Bronchial epithelial cell (primary cell): Measurements from ENCODE around the gene FMN1. TPM values are rescaled to one million over a fixed set of nuclear protein-coding genes. Genes with fewer than 3 reads are reported as not detected.

ENCODE experiments used
- DNase-seq: peaks from one replicate; pipeline ENCODE4 v3.0.0-alpha.2; 2010; ENCODE audit warnings: low read depth
- FAIRE-seq: peaks from 2 replicates; lab custom pipeline; 2011; peaks lifted over from hg19 to GRCh38; lab: Jason Lieb, UNC
- H3K27me3 ChIP-seq: 2 replicates; pipeline ENCODE4 v1.5.1; 2011; ENCODE audit warnings: low read length; ENCODE audit not compliant: control insufficient read depth, insufficient read depth
- H3K36me3 ChIP-seq: 2 replicates; pipeline ENCODE4 v1.5.1; 2011; ENCODE audit warnings: low read length; ENCODE audit not compliant: control insufficient read depth, insufficient read depth
- H3K4me3 ChIP-seq: 2 replicates; pipeline ENCODE4 v1.5.1; 2011; ENCODE audit warnings: mild to moderate bottlenecking, low read depth, low read length, control low read depth
- total RNA-seq: library from RNA; depleted of rRNA; stranded (reverse); fragments of >200 nt; gene quantifications from 2 replicates; pipeline ENCODE4 v1.2.1, GENCODE V29; 2014
- TF ChIP-seq, protein P1 (sequence below): IDR thresholded peaks from 2 replicates; pipeline ENCODE4 v1.5.1; 2011; ENCODE audit warnings: mild to moderate bottlenecking, moderate library complexity, low read length, control low read depth, inconsistent platforms; ENCODE audit not compliant: insufficient read depth, severe bottlenecking

Gene FMN1
- total RNA-seq, 1 donor from 2014 or later: 1.6 TPM

DNA sequence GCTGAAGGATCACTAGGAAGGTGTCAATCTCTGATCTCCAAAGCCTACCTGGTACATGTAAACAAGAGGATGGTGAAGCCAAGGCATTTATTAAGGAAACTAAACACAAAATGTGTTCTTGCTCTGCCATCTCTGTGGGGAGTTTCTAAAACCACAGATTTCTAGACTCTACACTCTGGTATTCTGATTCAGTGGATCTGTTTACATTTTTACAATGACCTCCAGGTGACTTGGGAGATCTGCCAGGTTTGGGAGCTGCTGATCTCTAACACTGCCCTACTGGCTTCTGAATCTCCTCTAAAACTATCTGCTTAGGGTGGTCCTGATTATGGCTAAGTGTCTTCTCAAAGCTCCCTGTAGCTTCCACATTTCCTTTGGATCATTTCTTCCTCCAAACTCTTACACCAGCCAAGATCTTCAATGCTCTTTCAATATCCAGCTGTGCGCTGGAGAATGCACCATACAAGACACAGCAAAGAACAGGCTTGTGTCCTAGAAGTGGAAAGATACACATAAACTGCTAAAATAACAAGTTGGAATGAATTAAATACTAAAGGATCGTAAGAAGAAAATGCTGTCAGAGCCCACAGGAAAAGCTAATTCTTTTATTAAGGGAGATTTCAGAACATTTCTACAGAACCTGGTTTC lies 404.0 kb downstream of the FMN1 start:
- FAIRE-seq (peak; percentile 7), DNase-seq (no peak)
- H3K27me3 ChIP-seq: no peaks in the 10 kb centered on the region
- H3K4me3 ChIP-seq: no peak overlapping the region
- no peaks in the 10 kb centered on the region for H3K36me3 ChIP-seq
- TF ChIP-seq, protein P1, sequence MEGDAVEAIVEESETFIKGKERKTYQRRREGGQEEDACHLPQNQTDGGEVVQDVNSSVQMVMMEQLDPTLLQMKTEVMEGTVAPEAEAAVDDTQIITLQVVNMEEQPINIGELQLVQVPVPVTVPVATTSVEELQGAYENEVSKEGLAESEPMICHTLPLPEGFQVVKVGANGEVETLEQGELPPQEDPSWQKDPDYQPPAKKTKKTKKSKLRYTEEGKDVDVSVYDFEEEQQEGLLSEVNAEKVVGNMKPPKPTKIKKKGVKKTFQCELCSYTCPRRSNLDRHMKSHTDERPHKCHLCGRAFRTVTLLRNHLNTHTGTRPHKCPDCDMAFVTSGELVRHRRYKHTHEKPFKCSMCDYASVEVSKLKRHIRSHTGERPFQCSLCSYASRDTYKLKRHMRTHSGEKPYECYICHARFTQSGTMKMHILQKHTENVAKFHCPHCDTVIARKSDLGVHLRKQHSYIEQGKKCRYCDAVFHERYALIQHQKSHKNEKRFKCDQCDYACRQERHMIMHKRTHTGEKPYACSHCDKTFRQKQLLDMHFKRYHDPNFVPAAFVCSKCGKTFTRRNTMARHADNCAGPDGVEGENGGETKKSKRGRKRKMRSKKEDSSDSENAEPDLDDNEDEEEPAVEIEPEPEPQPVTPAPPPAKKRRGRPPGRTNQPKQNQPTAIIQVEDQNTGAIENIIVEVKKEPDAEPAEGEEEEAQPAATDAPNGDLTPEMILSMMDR: no peak

DNA sequence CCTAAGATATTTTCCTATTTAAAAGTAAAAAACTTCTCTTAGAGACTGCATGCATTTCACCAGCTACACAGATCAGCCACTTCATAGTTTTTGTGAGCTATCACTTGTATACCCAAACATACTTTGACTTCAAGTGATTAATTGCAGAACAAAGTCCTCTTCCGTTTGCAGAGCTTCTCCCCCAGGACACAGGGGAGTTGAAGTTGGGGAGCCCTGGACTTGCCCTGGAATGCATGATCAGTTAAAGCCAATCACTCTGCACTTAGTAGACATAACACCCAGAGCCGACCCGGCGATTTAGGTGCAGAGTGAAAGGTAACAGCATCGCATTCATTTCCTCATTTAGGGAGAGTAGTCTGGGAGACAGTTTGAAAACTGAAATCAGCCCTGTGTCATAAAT lies 406.6 kb downstream of the FMN1 start:
- H3K4me3 ChIP-seq: no peak overlapping the region
- H3K27me3 ChIP-seq: no peaks in the 10 kb centered on the region
- TF ChIP-seq, protein P1: no peak
- no peak for FAIRE-seq
- DNase-seq: no peak
- H3K36me3 ChIP-seq: no peaks in the 10 kb centered on the region

DNA sequence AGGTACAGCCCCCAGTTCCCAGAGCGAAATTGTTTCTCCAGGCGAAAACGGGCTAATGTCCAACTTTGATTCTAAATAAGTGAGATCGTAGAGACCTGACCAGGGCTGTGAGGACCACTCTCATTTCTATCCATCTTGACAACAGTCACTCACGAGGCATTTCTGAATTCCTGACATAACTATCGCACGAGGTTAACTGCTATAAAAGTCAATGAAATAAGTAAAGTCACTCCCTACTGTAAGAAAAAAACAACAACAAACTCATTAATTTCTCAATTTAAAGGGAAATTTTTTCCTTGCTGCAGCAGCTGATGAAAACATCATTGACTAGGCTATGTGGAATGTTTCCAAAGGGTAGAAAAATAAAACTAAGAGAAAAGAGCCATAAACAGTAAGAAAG lies 407.6 kb downstream of the FMN1 start:
- no peaks in the 10 kb centered on the region for H3K27me3 ChIP-seq
- DNase-seq (no peak), FAIRE-seq (no peak)
- no peak overlapping the region for H3K4me3 ChIP-seq
- H3K36me3 ChIP-seq: no peaks in the 10 kb centered on the region
- TF ChIP-seq, protein P1: no peak

DNA sequence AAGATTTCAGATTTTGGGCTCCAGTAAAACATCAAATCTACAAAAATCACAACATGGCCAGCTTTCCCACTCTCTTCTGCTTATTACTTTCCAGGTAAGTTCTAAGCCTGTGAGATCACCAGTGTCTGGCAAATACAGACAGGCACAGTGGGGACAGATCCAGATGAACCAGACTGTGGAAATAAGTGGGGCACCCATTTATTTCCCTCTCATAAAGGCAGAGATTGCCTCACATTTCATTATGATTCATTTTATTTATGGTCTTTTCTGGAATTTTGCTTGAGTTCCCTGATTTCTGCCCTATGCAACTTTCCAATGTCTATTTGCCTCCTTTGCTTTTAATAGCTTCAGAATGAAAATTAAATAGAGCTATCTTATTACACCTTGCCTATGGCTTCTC lies 409.9 kb downstream of the FMN1 start:
- FAIRE-seq: no peak
- Histone ChIP-seq H3K27me3 (no peaks in the 10 kb centered on the region), H3K36me3 (no peaks in the 10 kb centered on the region), H3K4me3 (no peak overlapping the region)
- DNase-seq: peak; percentile 29
- TF ChIP-seq, protein P1: no peak

DNA sequence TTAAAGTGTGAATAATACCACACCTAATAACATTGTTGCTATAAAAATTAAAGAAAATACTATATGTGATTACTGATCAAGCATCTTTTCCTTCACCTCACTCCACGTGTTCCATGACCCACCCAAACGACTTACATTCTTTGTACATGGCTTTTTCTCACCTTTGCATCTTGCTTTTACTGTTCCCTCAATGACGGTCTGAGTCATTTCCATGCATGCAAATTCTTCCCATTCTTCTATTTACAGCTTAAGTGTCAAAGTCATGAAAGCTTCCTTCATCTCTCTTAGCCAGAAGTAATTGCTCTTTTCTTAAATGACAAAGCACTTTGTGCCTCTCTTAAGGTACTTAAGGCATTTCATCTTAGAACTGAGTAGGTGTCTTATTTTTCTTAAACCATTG lies 412.7 kb downstream of the FMN1 start:
- Histone ChIP-seq H3K27me3 (no peaks in the 10 kb centered on the region), H3K4me3 (no peak overlapping the region), H3K36me3 (no peaks in the 10 kb centered on the region)
- DNase-seq (peak; percentile 23), FAIRE-seq (no peak)
- TF ChIP-seq, protein P1: no peak

DNA sequence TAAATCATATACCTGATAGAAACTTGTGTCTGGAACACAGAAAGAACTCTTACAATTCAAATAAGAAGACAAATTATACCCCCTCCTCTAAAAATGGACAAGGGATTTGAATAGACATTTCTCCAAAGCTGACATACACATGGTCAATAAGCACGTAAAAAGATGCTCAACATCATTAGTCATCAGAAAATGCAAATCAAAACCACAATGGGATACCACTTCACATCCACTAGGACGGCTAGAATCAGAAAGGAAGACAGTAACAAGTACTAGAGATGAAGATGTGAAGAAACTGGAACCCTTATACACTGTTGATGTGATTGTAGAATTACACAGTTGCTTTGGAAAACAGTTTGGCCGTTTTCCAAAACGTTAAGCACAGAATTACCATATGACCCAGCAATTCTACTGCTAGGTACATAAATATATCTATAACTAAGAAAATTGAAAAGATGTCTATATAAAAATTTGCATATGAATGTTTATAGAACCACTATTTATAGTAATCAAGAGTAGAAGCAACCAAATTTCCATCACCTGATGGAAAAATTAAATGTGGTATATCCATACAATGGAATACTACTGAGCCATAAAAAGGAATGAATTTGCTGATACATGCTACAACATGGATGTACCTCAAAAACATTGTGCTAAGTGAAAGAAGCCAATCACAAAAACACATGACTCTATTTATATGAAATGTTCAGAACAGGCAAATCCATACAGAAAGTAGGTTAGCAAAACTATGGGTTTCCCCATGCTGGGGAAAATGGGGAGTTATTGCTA lies 415.9 kb downstream of the FMN1 start:
- H3K4me3 ChIP-seq: no peak overlapping the region
- no peaks in the 10 kb centered on the region for H3K27me3 ChIP-seq
- TF ChIP-seq, protein P1: no peak
- DNase-seq: no peak
- no peak for FAIRE-seq
- H3K36me3 ChIP-seq: no peaks in the 10 kb centered on the region
